Adrenal gland (tissue), 12 donors: ENCODE measurements around the gene KCNH1. TPM values are rescaled to one million over a fixed set of nuclear protein-coding genes. Genes with fewer than 3 reads are reported as not detected.

ENCODE experiments used
- DNase-seq, 7 donors: peaks; one replicate each; pipeline ENCODE4 v3.0.0-alpha.2; 2019 to 2020
- H3K27ac ChIP-seq, 5 donors: fragments of 200-600 bp; sonication (generic) in 4 of 5; 1 replicate in 3 of 5; 2 replicates in 2 of 5; pipeline versions ENCODE4 v1.5.1 to v1.8.0; 2016 to 2020; ENCODE audit warnings: mild to moderate bottlenecking in 1 of 5
- H3K27me3 ChIP-seq: fragments of 200-600 bp; 2 replicates; pipeline ENCODE4 v1.8.0; 2021
- H3K36me3 ChIP-seq, 2 donors: fragments of 200-600 bp; replicated peaks in 1 of 2; 1 replicate in 1 of 2; 2 replicates in 1 of 2; pipeline versions ENCODE4 v1.5.1 to v1.8.0; 2018 to 2022
- H3K4me1 ChIP-seq, 2 donors: fragments of 200-600 bp; replicated peaks in 1 of 2; 1 replicate in 1 of 2; 2 replicates in 1 of 2; pipeline versions ENCODE4 v1.5.1 to v1.8.0; 2018 to 2021
- H3K4me3 ChIP-seq, 4 donors: fragments of 200-600 bp; sonication (generic) in 3 of 4; one replicate each; pipeline ENCODE4 v1.5.1; 2016 to 2018
- H3K9me3 ChIP-seq, 3 donors: fragments of 200-600 bp; sonication (generic) in 1 of 3; replicated peaks in 1 of 3; 1 replicate in 2 of 3; 2 replicates in 1 of 3; pipeline versions ENCODE4 v1.5.1 to v1.8.0; 2016 to 2021
- POLR2A ChIP-seq, 2 donors: fragments of 450-650 bp; IDR thresholded peaks; one replicate each; pipeline ENCODE4 v1.6.1; 2017; ENCODE audit warnings: antibody characterized with exemption in 2 of 2, mild to moderate bottlenecking in 2 of 2, moderate library complexity in 1 of 2
- WGBS, 4 donors: extraction: QIAGEN DNeasy Blood & Tissue Kit in 2 of 4; methylation state at CpG; one replicate each; pipeline versions ENCODE4 v1.1.5 to v1.1.7; 2013 to 2017; 5-methylcytosine and 5-hydroxymethylcytosine counted together
- intact Hi-C, 2 donors: fragments of 100-400 bp; cut with DNase I; formaldehyde crosslinking; loops; one replicate each; pipeline versions ENCODE4 v1.14.1 to v1.15.0; 2022 to 2023
- polyA plus RNA-seq, 3 donors: library from polyadenylated mRNA; stranded (reverse); fragments of 200-250 nt in 2 of 3; fragments of 350-450 nt in 1 of 3; fragmentation: Illumina TruSeq in 1 of 3; extraction: RNeasy Lipid Tissue Mini Kit (QIAGEN cat#74804) in 1 of 3; gene quantifications; one replicate each; pipeline ENCODE4 v1.2.3, GENCODE V29; 2013 to 2014
- total RNA-seq, 9 donors: library from RNA; depleted of rRNA in 4 of 9; stranded (reverse); fragments of >200 nt in 4 of 9; fragments of 120-200 nt in 1 of 9; fragmentation: NEBNext Ultra II Directional in 1 of 9; extraction: Animal tissue kit (Norgen Biotek cat#: 25700) in 1 of 9; gene quantifications; one replicate each; pipeline versions ENCODE4 v1.1.0 to v1.2.4, GENCODE V29; 2013 to 2023
- TF ChIP-seq, protein P1 (sequence below), 6 experiments: fragments of 450-650 bp in 4 of 6; fragments of 200-600 bp in 2 of 6; sonication (generic) in 1 of 6; IDR thresholded peaks; 1 replicate in 5 of 6; 2 replicates in 1 of 6; pipeline versions ENCODE4 v1.5.1 to v1.8.0; 2016 to 2021; ENCODE audit warnings: antibody characterized with exemption in 6 of 6, mild to moderate bottlenecking in 2 of 6, moderate library complexity in 1 of 6
- donor health status: healthy with polysubstance abuse.
- donor health status: Bipolar disorder and iron deficiency.
- donor health status: DM: yes; HTN: yes; CAD: no.
- donor health status: DM: no; HTN: no; CAD: no.
- donor health status: DM: no; HTN: no; CAD: no.
- donor health status: DM: yes; HTN: yes; CAD: no.

KCNH1 gene
- total and polyA plus RNA-seq, 12 donors = 0.15 to 2.2 (median 0.73) TPM; not detected in 4

DNA sequence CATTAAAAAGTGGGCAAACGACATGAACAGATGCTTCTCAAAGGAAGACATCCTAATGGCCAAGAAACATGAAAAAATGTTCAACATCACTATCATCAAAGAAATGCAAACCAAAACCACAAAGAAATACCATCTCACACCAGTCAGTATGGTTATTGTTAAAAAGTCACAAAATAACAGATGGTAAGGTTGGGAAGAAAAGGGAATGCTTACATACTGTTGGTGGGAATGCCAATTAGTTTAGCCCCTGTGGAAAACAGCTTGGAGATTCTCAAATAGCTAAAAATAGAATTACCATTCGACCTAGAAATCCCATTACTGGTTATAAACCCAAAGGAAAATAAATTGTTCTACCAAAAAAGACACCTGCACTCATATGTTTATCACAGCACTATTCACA is 369.4 kb downstream of the KCNH1 start:
- no peak for DNase-seq
- Histone ChIP-seq H3K27me3 (no peaks in the 10 kb centered on the region), H3K4me3 (no peak overlapping the region), H3K4me1 (no peaks in the 10 kb centered on the region), H3K9me3 (no peaks in the 10 kb centered on the region), H3K36me3 (no peaks in the 10 kb centered on the region), H3K27ac (no peak overlapping the region)
- intact Hi-C loops = no loop called here
- no peak for TF ChIP-seq POLR2A (IDR thresholded peaks at IDR 0.05)
- TF ChIP-seq, protein P1, sequence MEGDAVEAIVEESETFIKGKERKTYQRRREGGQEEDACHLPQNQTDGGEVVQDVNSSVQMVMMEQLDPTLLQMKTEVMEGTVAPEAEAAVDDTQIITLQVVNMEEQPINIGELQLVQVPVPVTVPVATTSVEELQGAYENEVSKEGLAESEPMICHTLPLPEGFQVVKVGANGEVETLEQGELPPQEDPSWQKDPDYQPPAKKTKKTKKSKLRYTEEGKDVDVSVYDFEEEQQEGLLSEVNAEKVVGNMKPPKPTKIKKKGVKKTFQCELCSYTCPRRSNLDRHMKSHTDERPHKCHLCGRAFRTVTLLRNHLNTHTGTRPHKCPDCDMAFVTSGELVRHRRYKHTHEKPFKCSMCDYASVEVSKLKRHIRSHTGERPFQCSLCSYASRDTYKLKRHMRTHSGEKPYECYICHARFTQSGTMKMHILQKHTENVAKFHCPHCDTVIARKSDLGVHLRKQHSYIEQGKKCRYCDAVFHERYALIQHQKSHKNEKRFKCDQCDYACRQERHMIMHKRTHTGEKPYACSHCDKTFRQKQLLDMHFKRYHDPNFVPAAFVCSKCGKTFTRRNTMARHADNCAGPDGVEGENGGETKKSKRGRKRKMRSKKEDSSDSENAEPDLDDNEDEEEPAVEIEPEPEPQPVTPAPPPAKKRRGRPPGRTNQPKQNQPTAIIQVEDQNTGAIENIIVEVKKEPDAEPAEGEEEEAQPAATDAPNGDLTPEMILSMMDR (IDR thresholded peaks at IDR 0.05) = no peak
- 31 to 44% (median 39%) methylated on average over 2 of the region's 2 CpGs for WGBS, 4 donors

DNA sequence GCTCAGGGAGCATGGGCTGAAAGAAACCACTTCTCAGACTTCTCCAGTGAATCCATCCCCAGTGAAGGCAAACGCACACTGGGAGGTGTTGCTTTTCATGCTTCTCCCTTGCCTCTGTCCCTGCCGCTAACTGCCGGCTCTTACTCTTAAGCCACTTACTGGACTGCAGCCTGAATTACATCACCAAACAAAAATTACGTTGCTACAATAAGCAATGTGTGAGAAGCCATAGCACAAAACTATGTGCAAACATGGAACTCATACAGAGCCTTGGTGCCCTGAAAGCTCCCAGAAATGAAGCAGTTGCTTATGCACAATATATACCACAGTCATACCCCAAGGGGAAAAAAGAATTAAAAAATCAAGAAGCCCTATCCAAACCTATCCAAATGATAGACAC is 375.2 kb downstream of the KCNH1 start:
- no peak for TF ChIP-seq POLR2A (IDR thresholded peaks at IDR 0.05)
- TF ChIP-seq, protein P1 (IDR thresholded peaks at IDR 0.05) = no peak

DNA sequence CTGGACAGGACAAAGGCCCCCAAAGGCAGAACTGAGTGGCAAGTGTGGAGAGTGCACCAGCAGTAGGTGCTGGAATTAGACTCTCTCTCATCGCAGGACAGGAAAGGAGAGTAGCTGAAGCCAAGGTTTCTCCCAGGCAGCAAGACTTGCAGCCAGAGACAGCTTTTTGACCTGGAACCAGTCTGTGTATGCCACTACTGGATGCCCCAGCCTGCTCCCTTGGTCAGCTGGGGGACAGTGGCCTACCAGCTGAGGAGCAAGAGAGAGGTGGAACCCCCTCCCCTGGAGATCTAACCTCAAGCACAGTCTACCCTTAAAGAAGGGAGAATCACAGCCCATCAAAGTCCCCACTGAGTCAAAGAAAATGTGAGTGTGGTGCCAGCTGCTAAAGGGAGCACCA is 375.7 kb downstream of the KCNH1 start:
- Histone ChIP-seq H3K36me3 (no peaks in the 10 kb centered on the region), H3K27me3 (no peaks in the 10 kb centered on the region), H3K27ac (no peak overlapping the region), H3K4me3 (no peak overlapping the region), H3K4me1 (no peaks in the 10 kb centered on the region), H3K9me3 (no peaks in the 10 kb centered on the region)
- DNase-seq = no peak
- 79 to 100% (median 100%) methylated on average over 1 of the region's 1 CpG; no CpG with 5 or more reads in 1 of the 4 donors for WGBS, 4 donors
- no peak for TF ChIP-seq POLR2A (IDR thresholded peaks at IDR 0.05)
- TF ChIP-seq, protein P1 (IDR thresholded peaks at IDR 0.05) = no peak
- intact Hi-C loops = no loop called here

More for the DNA sequence above, 375.2 kb downstream of the KCNH1 start:
- H3K27me3 ChIP-seq = no peaks in the 10 kb centered on the region
- H3K9me3 ChIP-seq = no peaks in the 10 kb centered on the region
- no peak overlapping the region for H3K27ac ChIP-seq
- H3K36me3 ChIP-seq = no peaks in the 10 kb centered on the region
- intact Hi-C loops = no loop called here
- DNase-seq = no peak
- H3K4me3 ChIP-seq = no peak overlapping the region
- 75 to 79% (median 78%) methylated on average over 4 of the region's 4 CpGs for WGBS, 4 donors
- H3K4me1 ChIP-seq = no peaks in the 10 kb centered on the region

DNA sequence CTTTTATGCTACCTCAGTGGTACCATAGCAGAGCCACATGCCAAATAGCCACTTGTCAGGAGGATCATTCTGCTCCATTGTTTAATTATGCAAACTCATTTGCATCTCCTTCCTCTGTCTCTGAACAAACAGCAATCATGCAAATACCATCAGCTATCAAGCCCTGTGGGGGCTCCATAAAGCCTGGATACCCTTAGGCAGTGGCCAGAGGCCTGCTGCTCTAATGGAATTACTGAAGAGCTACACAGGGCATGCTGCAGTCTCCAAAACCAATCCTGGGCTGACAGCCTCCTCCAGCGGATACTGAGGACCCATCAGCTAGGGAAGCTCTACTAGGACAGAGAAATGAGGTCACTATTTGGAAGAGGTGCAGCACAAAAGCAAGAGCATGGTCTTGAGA is 376.3 kb downstream of the KCNH1 start:
- Histone ChIP-seq H3K4me3 (no peak overlapping the region), H3K4me1 (no peaks in the 10 kb centered on the region), H3K27me3 (no peaks in the 10 kb centered on the region), H3K27ac (no peak overlapping the region), H3K36me3 (no peaks in the 10 kb centered on the region), H3K9me3 (no peaks in the 10 kb centered on the region)
- intact Hi-C loops = no loop called here
- no peak for TF ChIP-seq POLR2A (IDR thresholded peaks at IDR 0.05)
- TF ChIP-seq, protein P1 (IDR thresholded peaks at IDR 0.05) = no peak
- WGBS, 4 donors = 58 to 71% (median 62%) methylated on average over 1 of the region's 1 CpG
- no peak for DNase-seq
